GM18858 (cell line): Measurements from ENCODE around the gene HOXA6.

ENCODE experiments used
- ATAC-seq: cut with Tn5 transposase; IDR thresholded peaks from one replicate; pipeline ENCODE4 v1.9.1; 2021; ENCODE audit not compliant: unreplicated experiment

Gene HOXA6

DNA sequence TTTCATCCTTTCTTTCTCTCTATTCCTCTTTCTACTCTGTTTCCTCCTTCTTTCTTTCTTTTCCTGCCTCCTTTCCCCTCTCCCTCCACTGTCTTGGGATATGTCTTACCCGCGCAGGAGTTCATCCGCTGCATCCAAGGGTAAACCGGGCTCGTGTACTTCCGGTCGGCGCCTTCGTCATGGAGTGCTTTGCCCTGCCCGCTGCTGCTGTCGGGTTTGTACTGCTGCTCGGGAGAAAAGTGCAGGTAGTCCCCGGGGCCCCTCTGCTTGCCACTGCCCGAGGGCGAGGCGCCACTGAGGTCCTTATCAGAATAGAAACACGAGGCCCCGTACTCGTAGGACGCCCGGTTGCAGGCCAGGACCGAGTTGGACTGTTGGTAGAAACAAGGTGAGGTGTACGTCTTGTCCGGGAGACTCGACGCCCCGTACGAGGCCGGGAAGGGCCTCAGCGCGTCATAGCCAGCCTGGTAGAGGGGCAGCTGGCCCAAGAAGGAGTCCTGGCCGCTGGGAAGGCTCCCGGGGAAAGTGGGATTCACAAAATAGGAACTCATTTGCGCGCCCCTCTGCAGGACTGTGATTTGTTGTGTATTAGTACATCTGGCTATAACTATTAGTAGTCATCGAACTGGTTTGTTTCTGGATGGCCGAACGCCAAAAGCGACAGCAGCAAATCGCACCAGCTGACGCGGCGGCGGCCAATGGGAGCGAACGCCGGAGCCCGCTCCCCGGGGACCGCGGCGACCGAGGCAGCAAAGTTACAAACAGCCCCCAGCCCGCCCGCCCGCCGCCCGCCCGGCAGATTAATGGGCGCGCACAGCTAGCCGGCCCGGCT, at the start of gene HOXA6:
HOXA6 (minus strand) TSS at position 576 of the 832 bp plus-strand sequence; CDS start at position 551, 25 bp downstream.
- ATAC-seq, result no peak

DNA sequence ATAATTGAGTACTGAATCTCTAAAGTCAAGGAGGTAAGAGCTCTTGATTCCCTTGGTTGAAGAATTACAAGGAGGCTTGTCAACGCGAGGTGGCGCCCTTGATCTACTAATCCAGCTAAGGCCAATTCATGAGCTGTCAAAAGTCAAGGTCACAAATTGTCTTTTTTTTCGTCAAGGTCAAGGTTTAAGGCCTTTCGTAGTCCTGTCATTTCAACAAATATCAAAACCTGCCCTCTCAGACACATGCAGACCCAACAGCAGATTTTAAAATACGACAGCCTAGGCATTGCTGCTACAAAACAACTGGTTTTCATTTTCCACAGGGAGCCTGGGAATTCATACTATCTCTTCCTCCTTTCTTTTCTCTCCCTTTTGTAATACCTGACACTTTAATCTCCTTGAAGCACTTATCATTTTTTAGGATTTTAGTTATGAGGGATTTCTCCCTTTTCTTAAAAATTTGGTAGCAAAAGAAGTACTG, 48.8 kb upstream of the HOXA6 start:
- no peak for ATAC-seq

DNA sequence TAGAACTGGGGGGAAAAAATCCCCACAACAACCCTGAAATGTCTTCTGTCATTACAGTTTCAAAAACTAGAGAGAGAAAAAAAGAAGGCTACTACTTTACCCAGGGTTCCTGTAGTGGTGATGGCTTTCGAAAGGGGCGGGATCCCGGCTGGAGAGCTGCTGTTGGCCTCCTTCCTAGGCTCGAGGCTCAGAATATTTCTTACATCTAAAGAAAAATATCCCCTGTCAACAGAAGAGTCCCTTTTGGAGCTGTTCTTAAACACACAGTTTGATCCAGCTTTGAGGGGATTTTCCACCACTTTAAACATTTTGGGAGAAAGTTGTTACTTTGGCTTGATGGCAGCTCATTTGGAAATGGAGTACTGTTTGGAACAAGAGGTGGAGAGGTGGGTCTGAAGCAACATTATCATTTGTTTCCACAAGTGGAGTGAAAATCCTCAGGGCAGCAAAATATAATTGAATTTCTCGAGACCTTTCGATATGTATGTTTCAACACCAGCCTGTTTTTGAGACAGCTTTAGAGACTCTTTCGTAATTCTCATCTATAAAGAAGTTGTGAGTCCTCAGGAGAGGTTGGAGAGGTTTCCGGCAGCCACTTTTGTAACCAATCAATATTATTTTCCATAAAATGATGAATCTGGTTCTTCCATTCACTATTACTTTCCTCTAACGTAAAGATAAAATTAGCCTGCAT, 47.3 kb upstream of the HOXA6 start:
- ATAC-seq, result no peak

DNA sequence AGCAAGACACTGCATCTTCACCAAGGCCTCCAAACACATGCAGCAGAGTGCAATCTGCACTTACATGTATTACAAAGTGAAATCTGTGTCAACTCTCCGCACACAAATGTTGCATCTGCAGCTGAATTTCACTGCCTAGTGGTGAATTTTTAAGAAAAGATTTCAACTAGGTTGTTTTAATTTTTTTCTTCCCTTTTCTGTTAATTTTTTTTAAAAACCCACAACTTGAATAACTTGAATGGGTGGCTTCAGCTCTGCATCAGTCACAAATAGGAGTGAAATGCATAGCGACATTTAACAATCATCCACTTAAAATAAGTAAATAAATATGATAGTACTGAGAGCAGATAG, 46.4 kb upstream of the HOXA6 start:
- ATAC-seq, result no peak

DNA sequence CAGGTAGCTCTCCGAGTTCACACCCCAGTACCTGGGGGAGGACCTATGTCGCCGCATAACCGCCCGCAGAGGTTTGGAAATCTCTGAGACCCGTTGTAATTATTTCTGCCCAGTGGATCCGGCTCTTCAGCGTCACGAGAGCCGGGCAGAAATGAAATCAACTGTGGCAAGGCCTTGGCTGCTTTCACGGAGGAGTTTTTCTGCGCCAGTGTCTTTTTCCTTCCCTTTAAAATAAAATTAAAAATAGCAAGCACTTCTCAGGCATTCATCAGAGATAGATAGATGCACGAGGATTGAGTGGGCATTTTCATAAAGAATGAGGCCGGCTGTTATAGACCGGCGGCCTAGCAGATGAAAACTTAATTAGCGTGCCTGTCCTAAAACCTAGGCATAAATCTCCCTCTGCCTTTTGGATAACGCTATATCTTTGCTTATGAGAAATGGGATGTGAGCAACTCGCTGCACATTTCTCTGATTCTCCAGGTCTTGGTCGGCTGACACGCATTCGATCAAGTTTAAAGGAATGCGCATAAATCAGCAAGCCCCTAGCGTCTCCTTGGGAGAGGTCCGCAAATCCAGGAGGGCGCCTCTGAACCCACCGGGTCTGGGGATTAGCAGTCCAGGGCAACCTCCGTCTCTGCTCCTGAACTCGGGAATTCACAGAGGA, 45.9 kb upstream of the HOXA6 start:
- ATAC-seq, result no peak

DNA sequence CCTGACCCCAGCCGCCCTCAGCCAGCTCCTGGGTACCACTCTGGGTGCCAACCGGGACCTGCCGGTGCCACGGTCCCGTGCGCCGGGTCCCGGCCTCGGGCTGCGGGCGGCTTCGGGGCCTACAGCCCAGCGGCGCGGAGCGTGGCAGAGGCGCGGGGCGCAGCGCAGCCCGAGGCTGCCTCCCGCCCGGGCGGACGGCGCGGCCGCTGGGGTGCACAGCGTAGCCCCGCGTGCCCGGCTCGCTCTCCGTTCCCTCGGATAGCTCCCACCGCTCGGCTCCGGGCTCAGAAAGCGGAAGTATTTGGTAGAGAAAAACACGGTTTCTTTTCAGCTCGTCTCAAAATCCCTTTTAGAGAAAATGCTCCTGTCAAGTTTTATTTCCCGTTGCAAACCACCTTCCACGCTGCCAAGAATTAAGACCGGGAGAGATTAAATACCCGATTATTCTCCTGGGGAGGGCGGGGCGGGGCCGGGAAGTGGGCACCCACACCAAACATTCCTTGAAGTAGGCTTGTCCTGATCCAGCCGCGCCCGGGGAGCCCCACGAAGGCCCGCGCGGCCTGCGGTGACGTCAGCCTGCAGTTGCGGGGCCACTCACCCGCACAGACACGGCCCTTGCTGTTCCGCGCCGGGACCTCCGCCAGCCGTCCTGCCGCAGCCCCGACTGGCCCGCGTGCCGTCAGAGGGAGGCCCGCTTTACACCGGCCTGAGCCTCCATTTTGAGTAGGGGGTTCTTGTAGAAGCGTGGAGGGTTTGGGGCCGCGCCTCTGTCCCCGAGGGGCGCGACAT, 45.2 kb upstream of the HOXA6 start:
- ATAC-seq, result no peak

DNA sequence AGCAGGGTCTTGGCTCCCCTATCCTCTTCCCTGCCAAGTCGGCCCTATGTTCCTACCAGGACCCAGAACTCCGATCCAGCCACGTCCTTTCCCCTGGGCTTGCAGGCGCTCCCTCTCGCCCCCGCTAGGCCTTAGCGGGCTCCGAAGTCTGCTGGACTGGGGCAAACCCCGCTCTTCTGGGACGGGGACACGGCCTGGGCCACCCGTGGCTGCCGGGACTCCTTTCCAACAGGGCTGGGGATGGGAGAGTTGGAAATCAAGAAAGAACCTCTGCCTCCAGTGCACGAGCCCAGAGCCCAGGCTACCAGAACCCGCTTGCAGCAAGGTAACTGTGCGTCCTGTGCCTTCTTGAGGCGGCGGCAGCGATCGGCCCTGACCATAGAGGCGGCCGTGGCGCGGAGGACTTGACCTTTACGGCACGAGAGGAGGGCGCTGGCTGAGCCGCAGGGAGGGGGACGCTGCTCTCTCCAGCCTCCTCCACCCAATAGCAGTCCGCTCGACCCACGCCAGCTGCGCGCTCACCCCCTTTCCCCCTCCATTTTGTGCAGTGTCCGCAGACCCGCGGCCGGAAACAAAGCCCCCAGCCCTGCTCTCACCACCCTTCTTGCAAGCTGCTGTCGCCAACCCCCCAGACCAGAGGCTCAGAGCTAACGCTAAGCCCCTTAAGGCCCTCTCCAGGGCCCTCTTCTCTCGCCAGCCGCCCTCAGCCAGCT, 44.4 kb upstream of the HOXA6 start:
- ATAC-seq, result no peak

DNA sequence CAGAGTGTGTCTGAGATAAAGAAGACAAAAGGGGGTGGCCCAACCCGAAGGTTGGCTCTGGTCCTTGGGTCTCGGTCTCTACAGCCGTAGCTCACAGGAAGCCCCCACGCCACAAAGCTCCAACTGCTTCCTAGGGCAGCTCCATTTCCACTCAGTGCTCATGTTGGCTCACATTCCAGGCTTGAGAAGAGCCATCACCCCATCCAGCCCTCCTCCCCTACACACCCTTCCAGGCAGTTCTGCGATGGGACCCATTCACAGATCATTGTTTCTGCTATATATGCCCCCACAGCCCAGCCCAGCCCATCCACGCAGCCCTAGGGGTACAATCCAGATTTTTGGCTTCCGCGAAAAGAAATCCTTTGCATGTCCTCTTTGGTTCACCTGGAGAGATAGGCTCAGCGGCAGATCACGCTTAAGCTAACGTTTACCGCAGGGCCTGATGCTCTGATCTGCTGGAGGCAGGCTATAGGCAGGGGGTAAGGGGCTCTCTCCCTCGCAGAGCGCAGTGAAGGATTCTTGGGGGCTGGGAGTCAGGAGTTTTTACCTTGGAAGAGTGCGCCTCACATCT, 43.7 kb upstream of the HOXA6 start:
- ATAC-seq, result no peak

DNA sequence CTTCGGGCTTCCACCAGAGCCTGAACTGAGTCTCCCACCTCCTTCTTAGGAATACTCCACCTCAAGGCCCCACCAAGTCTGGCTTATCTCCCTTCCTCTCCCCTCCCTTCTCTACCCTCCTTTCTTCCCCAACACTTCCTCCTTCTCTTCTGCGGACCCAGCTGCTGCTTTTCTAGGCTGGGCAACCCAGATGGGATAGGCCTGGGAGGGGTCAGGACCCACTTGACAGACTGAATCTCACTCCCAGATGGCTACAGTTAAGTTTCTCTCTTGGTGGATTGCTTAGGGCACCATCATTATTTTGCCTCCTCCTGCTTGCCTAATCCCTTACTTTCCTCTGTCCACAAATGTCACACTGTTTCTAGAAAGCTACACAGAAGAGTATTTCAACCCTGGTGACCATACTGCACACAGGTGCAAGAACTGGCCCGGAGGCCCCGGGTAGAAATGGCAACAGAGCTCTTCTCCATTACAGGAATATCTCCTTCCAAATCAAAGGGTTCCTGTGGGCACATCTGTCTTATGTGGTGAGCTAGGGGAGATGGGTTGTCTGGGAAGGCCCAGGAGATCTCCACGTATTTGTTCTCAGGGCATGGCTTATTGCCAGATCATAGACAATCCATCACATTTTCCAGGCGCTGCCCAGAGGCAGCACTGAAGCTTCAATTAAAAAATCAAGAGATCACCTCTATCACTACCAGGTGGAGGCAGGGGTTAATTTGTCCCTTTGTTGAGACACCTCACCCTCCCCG, 42.6 kb upstream of the HOXA6 start:
- ATAC-seq, result no peak

DNA sequence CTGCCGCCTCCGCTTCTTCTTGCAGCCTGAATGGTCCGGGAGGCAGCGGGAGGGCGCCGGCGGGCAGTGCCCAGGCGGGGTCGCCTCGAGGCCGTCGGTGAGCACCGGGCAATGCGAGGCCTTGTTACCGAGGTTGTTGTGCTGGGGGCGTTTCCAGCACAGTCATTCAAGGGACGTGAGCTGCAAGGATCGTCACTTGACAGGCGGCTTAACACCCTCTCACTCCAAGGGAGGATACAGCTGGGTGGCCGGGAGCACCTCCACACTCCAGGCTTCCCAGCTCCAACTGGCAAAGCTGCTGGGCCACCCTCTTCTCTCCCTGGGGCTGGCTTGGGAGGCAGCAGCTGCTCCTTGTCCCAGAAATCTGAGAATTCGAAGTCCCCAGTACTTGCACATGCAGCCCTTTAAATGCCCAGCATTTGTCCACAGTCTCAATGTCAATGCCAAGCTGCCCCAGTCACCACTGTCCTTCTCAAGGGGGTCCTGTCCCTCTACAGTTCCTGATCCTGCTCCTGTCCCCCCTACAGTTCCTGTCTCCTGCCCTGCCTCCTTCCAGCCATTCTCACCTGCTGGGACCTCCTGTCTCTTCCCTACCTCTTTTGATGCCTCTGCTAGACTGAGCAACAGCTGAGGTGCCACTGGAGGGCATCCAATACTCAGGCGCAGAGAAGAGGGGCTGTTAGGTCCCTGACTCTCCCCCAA, 41.9 kb upstream of the HOXA6 start:
- ATAC-seq, result no peak

DNA sequence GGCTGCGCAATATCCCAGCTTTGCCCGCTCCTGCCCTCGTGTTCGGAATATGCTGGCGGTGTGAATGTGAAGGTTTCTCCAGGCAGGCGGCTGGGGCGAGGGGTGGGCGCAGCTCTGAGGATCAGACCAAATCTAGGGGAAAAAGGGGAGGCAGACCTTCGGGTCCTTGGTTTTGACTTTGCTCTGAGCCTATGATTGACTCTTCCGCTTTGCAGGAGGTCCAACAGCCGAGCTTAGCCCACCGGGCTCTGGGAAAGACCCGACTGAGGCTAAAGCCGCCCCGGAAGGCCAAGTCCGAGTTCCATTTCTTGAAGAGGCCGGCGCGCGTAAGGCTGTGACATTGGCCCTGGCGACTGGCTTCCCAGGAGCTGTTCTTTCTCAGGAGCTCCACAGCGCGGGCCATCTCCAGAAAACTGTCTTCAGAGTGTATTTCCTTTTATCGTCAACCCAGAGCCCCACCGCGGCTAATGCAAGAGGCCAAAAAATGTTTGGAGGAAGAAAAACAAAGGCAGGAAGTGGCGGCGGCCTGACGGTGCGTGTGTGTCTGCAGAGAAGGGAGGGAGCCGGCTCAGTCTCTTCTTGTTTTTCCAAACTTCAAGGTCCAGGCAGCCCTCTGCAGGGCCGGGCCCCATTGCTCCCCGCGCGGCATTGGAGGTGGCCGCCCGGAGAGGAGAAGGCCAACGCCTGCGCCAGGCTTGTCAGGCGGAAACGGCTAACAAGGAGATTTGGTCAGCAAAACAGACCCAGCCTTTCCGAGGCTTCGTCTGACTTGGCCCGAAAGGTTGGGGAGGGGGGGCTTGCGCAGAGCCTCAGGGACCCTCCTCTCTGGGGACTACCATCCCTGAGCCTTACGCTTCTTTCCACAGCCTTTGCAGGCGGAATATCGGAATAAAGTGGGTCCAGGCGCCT, 41.1 kb upstream of the HOXA6 start:
- no peak for ATAC-seq

DNA sequence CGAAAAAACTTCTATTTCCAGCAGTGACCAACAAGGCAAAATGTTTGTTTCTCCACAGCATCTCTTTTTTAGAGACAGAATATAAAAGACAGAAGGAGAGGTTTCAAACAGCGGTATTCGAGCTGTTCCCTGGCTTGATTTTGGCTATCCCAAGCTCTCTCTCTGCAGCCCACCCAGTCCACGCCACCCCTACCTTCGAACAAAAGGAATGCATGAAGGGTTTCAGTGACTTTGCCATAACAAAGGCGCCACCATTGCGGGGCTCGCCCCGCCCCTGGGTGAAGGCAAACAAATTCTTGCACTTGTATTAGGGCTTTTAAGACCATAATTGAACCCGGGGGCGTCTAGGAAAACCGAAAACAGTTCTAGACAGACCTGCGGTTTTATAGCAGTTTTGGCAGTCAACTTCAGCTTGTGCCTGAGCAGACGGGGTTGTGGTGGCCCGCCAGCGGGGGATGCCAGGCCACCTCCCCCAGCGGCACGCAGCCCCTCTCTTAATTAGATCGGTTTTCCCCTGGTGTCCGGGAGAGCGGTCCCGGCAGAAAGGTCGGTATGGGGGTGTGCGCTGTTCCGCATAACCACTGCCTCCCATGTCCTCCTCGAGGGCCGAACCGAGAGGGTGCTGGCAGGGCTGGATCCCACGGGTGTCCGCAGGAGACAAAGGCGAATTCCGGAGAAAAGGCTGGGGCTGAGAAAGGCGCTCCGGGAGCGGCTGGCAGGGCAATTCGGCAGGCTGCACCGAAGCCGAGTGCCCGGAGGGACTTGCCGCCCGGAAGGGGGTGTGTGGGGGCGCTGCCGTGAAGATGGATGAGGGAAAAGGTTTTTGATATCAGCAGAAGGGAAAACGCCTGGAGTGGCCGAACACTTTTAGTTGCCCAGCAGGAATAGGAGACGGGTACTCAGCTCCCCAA, 40.2 kb upstream of the HOXA6 start:
- ATAC-seq, result no peak

DNA sequence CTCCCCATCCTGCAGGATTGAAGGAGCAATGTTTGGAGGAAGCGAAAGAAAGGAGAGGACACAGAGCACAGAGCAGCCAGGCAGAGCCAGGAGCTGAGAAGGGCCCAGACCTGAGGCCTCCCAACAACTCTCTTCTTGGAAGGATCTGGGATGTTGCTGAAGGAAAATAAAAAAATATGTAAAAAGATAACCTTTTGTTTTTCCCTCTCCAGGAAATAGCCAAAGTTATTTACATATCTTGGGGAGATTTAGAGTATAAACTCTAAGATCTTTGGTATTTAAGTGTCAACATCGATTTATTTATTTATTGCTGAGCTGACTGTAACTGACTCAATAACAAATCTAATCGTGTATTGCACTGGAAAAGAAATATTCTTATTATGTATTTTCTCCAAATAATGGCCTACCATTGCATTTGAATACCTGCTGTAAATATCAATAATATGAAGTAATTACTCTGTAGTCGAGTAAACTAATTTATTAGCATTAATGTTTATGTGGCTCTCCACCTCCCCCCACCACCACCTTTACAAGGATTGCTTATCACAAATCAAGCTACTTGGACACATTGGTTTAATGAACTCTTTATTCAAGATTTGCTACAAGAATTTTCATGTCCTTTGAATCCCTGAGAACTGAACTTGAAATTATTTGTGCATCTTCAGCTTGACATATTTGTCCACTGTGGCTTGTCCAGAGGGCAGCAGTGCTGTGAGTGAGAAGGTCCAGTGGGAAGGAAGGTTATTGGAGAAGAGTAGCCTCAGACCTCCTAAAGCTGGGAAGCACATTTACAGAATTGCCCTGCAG, 39.3 kb upstream of the HOXA6 start:
- no peak for ATAC-seq

DNA sequence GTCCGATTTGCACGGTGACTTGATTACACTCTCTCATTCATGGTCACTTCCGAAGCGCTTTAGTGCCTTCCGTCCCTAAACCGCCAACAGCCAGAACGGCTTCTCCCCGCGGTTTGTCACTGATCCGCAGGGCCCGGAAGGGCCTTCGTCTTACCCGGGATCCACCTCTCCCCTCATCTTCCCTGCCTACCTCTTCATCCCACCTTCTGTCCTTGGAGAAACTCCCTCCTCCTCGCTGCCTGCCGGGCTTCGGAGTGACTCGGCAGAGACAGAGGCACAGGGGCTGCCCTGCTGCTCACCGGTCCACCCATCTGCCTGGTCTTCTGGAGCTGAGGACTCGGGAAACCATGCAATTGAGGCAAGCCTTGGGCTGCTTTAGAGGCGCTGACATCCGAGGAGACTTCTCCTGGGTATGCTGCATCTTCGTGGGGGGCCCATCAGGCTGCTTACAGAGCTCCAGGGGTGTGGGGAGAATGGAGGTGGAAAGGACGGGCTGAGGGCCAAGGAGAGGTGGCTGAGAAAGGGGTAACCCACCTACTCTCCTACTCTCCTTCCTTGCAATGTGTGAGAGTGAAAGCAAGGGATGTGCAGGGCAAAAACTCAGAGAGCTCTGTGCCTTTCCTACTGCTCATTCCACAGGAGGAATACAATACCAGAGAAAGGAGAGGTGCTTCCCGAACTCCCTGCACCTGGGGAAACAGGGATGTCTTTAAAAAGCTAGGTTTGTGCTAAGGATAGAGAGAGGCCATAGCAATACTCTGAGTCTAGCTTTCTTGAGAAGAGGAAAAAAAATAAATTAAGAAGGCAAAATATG, 38.5 kb upstream of the HOXA6 start:
- no peak for ATAC-seq
